Tibial nerve (tissue), 3 donors: ENCODE measurements around the gene MRPS17.
"Not testable (repeated sequence)": the region's sequence is repeated elsewhere in the genome, so short reads cannot be mapped to it uniquely, and the experiment has no call there.

Source experiments
- EP300 ChIP-seq, 2 donors: sonication (generic); formaldehyde crosslinking; IDR thresholded peaks; one replicate each; pipeline ENCODE4 v1.6.1; 2017; ENCODE audit warnings: antibody characterized with exemption in 2 of 2, mild to moderate bottlenecking in 1 of 2
- POLR2A ChIP-seq, 2 donors: fragments of 450-650 bp; IDR thresholded peaks; one replicate each; pipeline ENCODE4 v1.6.1; 2017; ENCODE audit warnings: antibody characterized with exemption in 2 of 2, mild to moderate bottlenecking in 2 of 2, moderate library complexity in 2 of 2

GRCh38 chr7:55952352-55952671 is 635 bp downstream of the MRPS17 start:
- not testable (repeated sequence) for TF ChIP-seq EP300, POLR2A (IDR thresholded peaks at IDR 0.05)
